Epithelial cell of proximal tubule (primary cell): ENCODE results near the gene ARL17B. TPM values are rescaled to one million over a fixed set of nuclear protein-coding genes. Genes with fewer than 3 reads are reported as not detected.

ENCODE experiments used
- total RNA-seq: library from RNA; depleted of rRNA; stranded (reverse); fragments of >200 nt; gene quantifications from 2 replicates; pipeline ENCODE4 v1.2.3, GENCODE V29; 2015

The ARL17B gene
- total RNA-seq, 1 donor from 2014 or later, result 10.2 TPM

Other genes starting within 250 kb of the ARL17B start
- gene KANSL1, start 168.3 kb downstream of the ARL17B start, total RNA-seq, result 21.1 and 33.2 TPM in 2 replicates
- 0.51 and 2.4 TPM in 2 replicates for gene LRRC37A, start 66.6 kb downstream of the ARL17B start, total RNA-seq
- gene LRRC37A2, start 150.7 kb upstream of the ARL17B start, total RNA-seq, result 2.0 TPM in 2 replicates
- 4.5 and 6.0 TPM in 2 replicates for gene ARL17A, start 217.9 kb upstream of the ARL17B start, total RNA-seq
- 13.3 and 32.8 TPM in 2 replicates for gene NSF, start 228.9 kb upstream of the ARL17B start, total RNA-seq